CD4-positive, alpha-beta memory T cell (primary cell): ENCODE data around the gene APOBEC3F. TPM values are rescaled to one million over a fixed set of nuclear protein-coding genes. Genes with fewer than 3 reads are reported as not detected.
"Not testable (repeated sequence)": the region's sequence is repeated elsewhere in the genome, so short reads cannot be mapped to it uniquely, and the experiment has no call there.

Experiments used
- CTCF ChIA-PET: fragments of 350-600 bp; sonication (Branson Sonifier 250); formaldehyde crosslinking; loops from one replicate; lab custom pipeline; 2021; ENCODE audit warnings: inconsistent platforms; ENCODE audit not compliant: partially characterized antibody; lab: Charles Lee
- POLR2A ChIA-PET: fragments of 350-600 bp; sonication (Branson Sonifier 250); formaldehyde crosslinking; loops from one replicate; lab custom pipeline; 2021; ENCODE audit not compliant: partially characterized antibody; lab: Charles Lee
- DNase-seq, 5 donors: peaks; one replicate each; pipeline versions ENCODE4 v3.0.0 to v3.0.0-alpha.2; 2020 to 2022; ENCODE audit warnings: mixed read lengths in 1 of 5
- H3K27ac ChIP-seq: one replicate; pipeline ENCODE4 v1.7.0; 2013; ENCODE audit warnings: low read depth, low read length
- H3K27me3 ChIP-seq: 2 replicates; pipeline ENCODE4 v1.7.0; 2013; ENCODE audit warnings: mild to moderate bottlenecking, low read length, moderate library complexity; ENCODE audit not compliant: insufficient read depth
- H3K36me3 ChIP-seq: 2 replicates; pipeline ENCODE4 v1.7.0; 2013; ENCODE audit warnings: mild to moderate bottlenecking, low read length, moderate library complexity; ENCODE audit not compliant: insufficient read depth
- H3K4me1 ChIP-seq: 2 replicates; pipeline ENCODE4 v1.7.0; 2013; ENCODE audit warnings: mild to moderate bottlenecking, low read length, moderate library complexity; ENCODE audit not compliant: insufficient read depth
- H3K4me3 ChIP-seq, 2 donors: one replicate each; pipeline ENCODE4 v1.7.0; 2013; ENCODE audit warnings: low read length in 2 of 2, mild to moderate bottlenecking in 1 of 2
- H3K9me3 ChIP-seq, 2 donors: one replicate each; pipeline ENCODE4 v1.7.0; 2013; ENCODE audit warnings: low read length in 2 of 2, control low read depth in 1 of 2; ENCODE audit not compliant: control insufficient read depth in 1 of 2
- H3K27ac Mint-ChIP-seq, 7 donors: one replicate each; pipeline ENCODE4 v1.8.0; 2020 to 2021; ENCODE audit warnings: mixed read lengths in 7 of 7, mild to moderate bottlenecking in 6 of 7, inconsistent platforms in 3 of 7, moderate library complexity in 3 of 7
- H3K27me3 Mint-ChIP-seq, 2 donors: one replicate each; pipeline ENCODE4 v1.8.0; 2020 to 2021; ENCODE audit warnings: mixed read lengths in 2 of 2
- H3K36me3 Mint-ChIP-seq, 2 donors: one replicate each; pipeline ENCODE4 v1.8.0; 2020 to 2021; ENCODE audit warnings: mixed read lengths in 2 of 2, inconsistent platforms in 1 of 2, mild to moderate bottlenecking in 1 of 2
- H3K4me1 Mint-ChIP-seq, 4 donors: one replicate each; pipeline ENCODE4 v1.8.0; 2020 to 2021; ENCODE audit warnings: mixed read lengths in 4 of 4, mild to moderate bottlenecking in 1 of 4
- H3K4me3 Mint-ChIP-seq, 8 donors: one replicate each; pipeline ENCODE4 v1.8.0; 2020 to 2021; ENCODE audit warnings: mixed read lengths in 8 of 8, mild to moderate bottlenecking in 7 of 8, moderate library complexity in 6 of 8, inconsistent platforms in 3 of 8
- H3K9me3 Mint-ChIP-seq, 8 donors: one replicate each; pipeline ENCODE4 v1.8.0; 2020 to 2021; ENCODE audit warnings: mixed read lengths in 8 of 8, mild to moderate bottlenecking in 5 of 8, inconsistent platforms in 3 of 8, moderate library complexity in 1 of 8
- intact Hi-C: fragments of 100-400 bp; cut with micrococcal nuclease; formaldehyde crosslinking; loops from one replicate; pipeline ENCODE4 v1.15.1; 2023
- polyA plus RNA-seq, 2 donors: library from polyadenylated mRNA; unstranded; fragments of 300-500 nt; fragmentation: Illumina TruSeq; gene quantifications; one replicate each; pipeline ENCODE4 v1.2.3, GENCODE V29; 2021
- total RNA-seq, 2 experiments: library from RNA; stranded (reverse); gene quantifications; one replicate each; pipeline ENCODE4 v1.2.3, GENCODE V29; 2021

The APOBEC3F gene
- total and polyA plus RNA-seq, 4 experiments from 2014 or later = 3.3 to 18.4 (median 16.9) TPM

DNA sequence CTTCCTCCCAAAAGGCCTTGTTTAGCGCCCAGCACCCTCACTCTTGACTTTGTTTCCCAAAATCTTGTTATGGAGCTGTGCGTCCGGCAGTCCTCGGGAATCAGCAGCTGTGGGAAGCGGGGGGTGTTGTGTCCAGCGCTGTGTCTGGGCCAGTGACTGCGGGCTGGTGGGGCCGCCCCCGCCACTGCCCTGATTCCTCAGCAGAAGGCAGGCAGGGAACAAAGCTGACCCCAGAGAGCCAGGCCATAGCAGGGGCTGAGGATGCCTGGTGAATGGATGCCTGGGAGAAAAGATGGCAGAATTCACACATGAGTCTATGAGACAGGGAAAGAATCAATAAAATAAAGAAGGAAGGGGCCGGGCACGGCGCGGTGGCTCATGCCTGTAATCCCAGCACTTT lies 24.1 kb upstream of the APOBEC3F start:
- Mint-ChIP-seq H3K4me1 (peaks cover 29 to 71% (median 49%) of the 10 kb centered on the region in 4 donors), H3K9me3 (peaks cover 0 to 2% (median 0%) of the 10 kb centered on the region in 8 donors), H3K27me3 (no peaks in the 10 kb centered on the region), H3K4me3 (peak overlapping the region in 5 of 8 donors; percentile 29 to 72 (median 49)), H3K27ac (peak overlapping the region in 6 of 7 donors; percentile 53 to 85 (median 67)), H3K36me3 (peaks cover 0 to 30% of the 10 kb centered on the region in 2 donors)
- no peaks in the 10 kb centered on the region for H3K27me3 ChIP-seq
- intact Hi-C loops = no loop called here
- H3K4me3 ChIP-seq = no peak overlapping the region
- peaks cover 5% of the 10 kb centered on the region for H3K36me3 ChIP-seq
- no peaks in the 10 kb centered on the region for H3K9me3 ChIP-seq
- peaks cover 43% of the 10 kb centered on the region for H3K4me1 ChIP-seq
- POLR2A ChIA-PET = interaction anchor here (1.2 to 1.5 kb wide), 2 partner anchors 10 to 13 kb away, joined by 3 to 4 read pairs; no protein-coding TSS in a partner anchor
- DNase-seq = no peak
- CTCF ChIA-PET = no interaction called here
- H3K27ac ChIP-seq = no peak overlapping the region

DNA sequence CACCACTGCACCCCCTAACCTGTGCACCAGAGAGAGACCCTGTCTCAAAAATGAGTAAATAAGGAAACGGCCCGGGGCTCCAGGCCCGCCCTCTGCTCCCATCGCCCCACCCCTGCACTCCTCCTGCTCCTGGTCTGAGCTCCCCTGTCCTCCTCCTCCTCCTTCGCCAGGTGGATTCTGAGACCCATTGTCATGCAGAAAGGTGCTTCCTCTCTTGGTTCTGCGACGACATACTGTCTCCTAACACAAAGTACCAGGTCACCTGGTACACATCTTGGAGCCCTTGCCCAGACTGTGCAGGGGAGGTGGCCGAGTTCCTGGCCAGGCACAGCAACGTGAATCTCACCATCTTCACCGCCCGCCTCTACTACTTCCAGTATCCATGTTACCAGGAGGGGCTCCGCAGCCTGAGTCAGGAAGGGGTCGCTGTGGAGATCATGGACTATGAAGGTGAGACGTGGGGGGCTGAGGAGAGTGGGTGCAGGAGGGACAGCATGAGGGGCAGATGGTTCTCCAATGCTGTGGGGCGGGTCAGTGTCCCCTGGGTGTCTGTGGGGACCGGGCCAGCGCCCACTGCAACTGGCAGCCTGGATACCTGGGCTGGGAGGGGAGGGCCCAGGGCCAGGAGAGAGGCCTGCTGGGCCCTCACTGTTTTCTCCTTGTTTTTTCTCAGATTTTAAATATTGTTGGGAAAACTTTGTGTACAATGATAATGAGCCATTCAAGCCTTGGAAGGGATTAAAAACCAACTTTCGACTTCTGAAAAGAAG lies 22.9 kb upstream of the APOBEC3F start:
- DNase-seq = no peak
- Mint-ChIP-seq H3K9me3 (peaks cover 0 to 2% (median 0%) of the 10 kb centered on the region in 8 donors), H3K36me3 (peaks cover 0 to 40% of the 10 kb centered on the region in 2 donors), H3K4me1 (peaks cover 29 to 71% (median 51%) of the 10 kb centered on the region in 4 donors), H3K27ac (peak overlapping the region; percentile 10 to 97 (median 65)), H3K27me3 (no peaks in the 10 kb centered on the region), H3K4me3 (peak overlapping the region in 3 of 8 donors; percentile 9 to 39 (median 32))
- ChIA-PET POLR2A (no interaction called here), CTCF (no interaction called here)
- no peaks in the 10 kb centered on the region for H3K9me3 ChIP-seq
- H3K27me3 ChIP-seq = no peaks in the 10 kb centered on the region
- H3K4me1 ChIP-seq = peaks cover 48% of the 10 kb centered on the region
- H3K27ac ChIP-seq = no peak overlapping the region
- H3K4me3 ChIP-seq = no peak overlapping the region
- intact Hi-C loops = no loop called here
- H3K36me3 ChIP-seq = peaks cover 5% of the 10 kb centered on the region

DNA sequence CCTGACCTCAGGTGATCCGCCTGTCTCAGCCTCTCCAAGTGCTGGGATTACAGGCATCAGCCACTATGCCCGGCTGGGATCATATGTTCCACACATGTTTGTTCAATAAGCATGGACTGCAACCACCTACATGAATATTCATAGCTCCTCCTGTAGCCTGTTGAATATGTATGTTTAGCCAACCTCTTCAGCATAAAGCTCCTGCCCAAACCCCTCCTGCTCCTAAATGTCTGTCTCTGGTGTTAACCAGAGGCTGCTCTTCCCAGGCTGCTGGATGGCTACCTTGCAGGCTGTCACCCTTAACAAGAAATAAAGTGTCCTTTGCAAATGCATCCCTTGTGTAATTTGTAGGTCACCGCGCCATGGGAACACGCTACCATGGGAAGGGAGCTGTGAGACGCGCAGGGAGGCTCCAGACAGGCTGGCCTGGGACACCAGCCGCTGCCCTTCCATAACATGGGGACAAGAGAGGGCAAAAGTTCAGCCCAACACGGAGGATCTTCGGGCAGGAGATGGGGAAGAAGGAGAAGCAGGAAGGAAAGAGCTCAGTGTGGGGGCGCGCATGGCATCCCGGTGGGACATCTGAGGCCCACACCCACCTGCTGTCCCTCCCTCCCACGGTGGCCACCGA lies 20.5 kb upstream of the APOBEC3F start:
- H3K27ac ChIP-seq = peak overlapping the region; percentile 65
- Mint-ChIP-seq H3K4me1 (peaks cover 31 to 70% (median 52%) of the 10 kb centered on the region in 4 donors), H3K4me3 (peak overlapping the region; percentile 75 to 94 (median 84)), H3K36me3 (peaks cover 10 to 50% of the 10 kb centered on the region in 2 donors), H3K27ac (peak overlapping the region; percentile 95 to 98 (median 97))
- DNase-seq, H3K9me3 ChIP-seq, H3K9me3 Mint-ChIP-seq, H3K4me3 ChIP-seq, H3K27me3 Mint-ChIP-seq, H3K27me3 ChIP-seq, CTCF ChIA-PET: not testable (repeated sequence)
- peaks cover 16% of the 10 kb centered on the region for H3K36me3 ChIP-seq
- POLR2A ChIA-PET = interaction anchor here (0.9 to 3.2 kb wide), 3 partner anchors 11 to 79 kb away, joined by 3 to 9 read pairs (median 5); no protein-coding TSS in a partner anchor
- peaks cover 50% of the 10 kb centered on the region for H3K4me1 ChIP-seq
- intact Hi-C loops = loop anchor here (5.0 kb wide), 1 partner anchor 72 kb away; no protein-coding TSS in a partner anchor

DNA sequence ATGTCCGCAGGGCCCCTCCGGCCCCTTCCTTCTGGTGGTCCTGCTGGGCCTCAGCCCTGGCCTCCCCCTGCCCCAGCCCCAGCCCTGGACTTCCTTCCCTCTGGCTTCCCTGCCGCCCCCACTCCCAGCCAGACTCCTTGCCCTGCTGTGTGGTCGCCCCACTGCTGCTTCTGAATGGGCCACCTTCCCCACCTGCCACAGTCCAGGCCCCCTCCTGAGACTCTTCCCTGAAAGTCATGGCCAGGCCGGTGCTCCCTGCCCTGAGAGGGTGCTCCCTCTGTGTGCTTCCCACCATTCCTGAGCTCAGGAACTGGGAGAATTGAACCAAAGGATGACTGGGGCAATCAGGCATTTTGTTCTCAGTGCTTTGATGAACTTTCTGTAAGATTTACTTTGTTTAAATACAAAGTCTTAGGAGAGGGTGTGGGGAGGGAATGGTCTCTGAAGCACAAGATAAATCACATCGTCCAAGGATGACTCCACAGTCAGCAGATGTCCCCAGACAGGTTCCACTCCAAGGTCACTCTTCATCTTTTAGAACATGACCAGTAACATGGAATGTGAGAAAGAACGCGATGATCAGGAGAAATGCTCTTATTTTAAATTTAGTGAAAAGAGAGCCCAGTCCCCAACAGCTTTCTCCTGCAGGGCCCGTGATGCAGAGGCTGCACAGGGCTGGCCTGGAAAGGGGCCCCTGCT lies 19.0 kb upstream of the APOBEC3F start:
- H3K27ac Mint-ChIP-seq = peak overlapping the region; percentile 91 to 98 (median 97)
- peaks cover 29 to 80% (median 51%) of the 10 kb centered on the region in 4 donors for H3K4me1 Mint-ChIP-seq
- peaks cover 16% of the 10 kb centered on the region for H3K36me3 ChIP-seq
- H3K27me3 Mint-ChIP-seq = no peaks in the 10 kb centered on the region
- H3K36me3 Mint-ChIP-seq = peaks cover 10 to 59% of the 10 kb centered on the region in 2 donors
- ChIA-PET CTCF (interaction anchor here (1.0 to 1.2 kb wide), 3 partner anchors 11 to 294 kb away, joined by 3 to 4 read pairs (median 3); no protein-coding TSS in a partner anchor), POLR2A (interaction anchor here (0.7 to 3.2 kb wide), 7 partner anchors 18 to 1116 kb away, joined by 3 to 9 read pairs (median 4); partner anchors contain the start of gene RPL3)
- H3K27ac ChIP-seq = peak overlapping the region; percentile 81
- no peak for DNase-seq
- intact Hi-C loops = loop anchor here (5.0 kb wide), 1 partner anchor 71 kb away; no protein-coding TSS in a partner anchor
- H3K4me3 ChIP-seq = peak overlapping the region; percentile 44 to 54
- no peaks in the 10 kb centered on the region for H3K9me3 ChIP-seq
- H3K4me3 Mint-ChIP-seq = peak overlapping the region; percentile 90 to 96 (median 93)
- H3K4me1 ChIP-seq = peaks cover 52% of the 10 kb centered on the region
- no peaks in the 10 kb centered on the region for H3K27me3 ChIP-seq
- peaks cover 0 to 4% (median 0%) of the 10 kb centered on the region in 8 donors for H3K9me3 Mint-ChIP-seq

DNA sequence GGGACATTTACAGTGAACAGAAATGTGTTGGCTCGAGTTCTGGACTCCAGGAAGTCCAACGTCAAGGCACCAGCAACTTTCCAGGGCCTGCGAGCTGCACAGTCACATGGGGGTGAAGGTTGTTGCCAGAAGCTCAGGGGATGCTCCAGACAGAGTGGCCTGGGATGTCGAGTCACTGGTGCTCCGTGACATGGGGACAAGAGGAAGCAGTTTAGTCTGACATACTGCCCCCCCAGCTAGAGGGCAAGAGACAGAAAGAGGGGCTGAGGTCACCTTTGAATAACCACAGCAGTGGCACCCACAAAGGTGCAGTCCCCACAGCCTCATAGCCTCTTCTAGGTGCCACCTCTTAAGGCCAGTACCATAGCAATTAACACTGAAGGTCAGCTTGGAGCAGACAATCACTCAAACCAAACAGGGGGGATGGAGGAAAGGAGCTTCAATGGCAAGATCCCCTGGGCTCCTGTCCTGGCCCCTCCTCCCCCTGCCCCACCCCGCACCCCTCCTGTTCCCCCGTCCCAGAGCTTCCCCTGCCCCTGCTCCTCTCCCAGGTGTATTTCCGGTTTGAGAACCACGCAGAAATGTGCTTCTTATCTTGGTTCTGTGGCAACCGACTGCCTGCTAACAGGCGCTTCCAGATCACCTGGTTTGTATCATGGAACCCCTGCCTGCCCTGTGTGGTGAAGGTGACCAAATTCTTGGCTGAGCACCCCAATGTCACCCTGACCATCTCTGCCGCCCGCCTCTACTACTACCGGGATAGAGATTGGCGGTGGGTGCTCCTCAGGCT lies 15.9 kb upstream of the APOBEC3F start:
- Histone ChIP-seq H3K36me3 (peaks cover 11% of the 10 kb centered on the region), H3K9me3 (no peaks in the 10 kb centered on the region), H3K27ac (peak overlapping the region; percentile 43), H3K27me3 (no peaks in the 10 kb centered on the region), H3K4me3 (no peak overlapping the region), H3K4me1 (peaks cover 48% of the 10 kb centered on the region)
- Mint-ChIP-seq H3K9me3 (peaks cover 0 to 2% (median 0%) of the 10 kb centered on the region in 8 donors), H3K27ac (peak overlapping the region; percentile 85 to 97 (median 88)), H3K36me3 (peaks cover 10 to 50% of the 10 kb centered on the region in 2 donors), H3K27me3 (no peaks in the 10 kb centered on the region), H3K4me1 (peaks cover 29 to 76% (median 51%) of the 10 kb centered on the region in 4 donors), H3K4me3 (peak overlapping the region; percentile 26 to 92 (median 71))
- ChIA-PET CTCF (no interaction called here), POLR2A (interaction anchor here (1.0 to 2.2 kb wide), 4 partner anchors 10 to 74 kb away, joined by 3 to 10 read pairs (median 4); partner anchors contain the start of gene APOBEC3C)
- DNase-seq = peak in 4 of 5 donors; percentile 33 to 66 (median 46)
- intact Hi-C loops = loop anchor here (5.0 kb wide), 1 partner anchor 68 kb away; no protein-coding TSS in a partner anchor
